GM12878 (cell line): Measurements from ENCODE around the gene HS6ST3.

Experiments used
- ATF2 ChIP-seq: IDR thresholded peaks from 2 replicates; pipeline ENCODE4 v1.6.1; 2012; ENCODE audit warnings: low read length, inconsistent platforms
- ATF7 ChIP-seq: fragments of 450-650 bp; IDR thresholded peaks from 2 replicates; pipeline ENCODE4 v1.6.1; 2016; ENCODE audit warnings: low read depth, mild to moderate bottlenecking
- BCL3 ChIP-seq: IDR thresholded peaks from 2 replicates; pipeline ENCODE4 v1.6.1; 2011; ENCODE audit warnings: borderline replicate concordance, low read depth, mild to moderate bottlenecking, moderate library complexity, low read length; ENCODE audit not compliant: insufficient read depth, poor library complexity, severe bottlenecking
- CHD1 ChIP-seq: IDR thresholded peaks from 2 replicates; pipeline ENCODE4 v1.6.1; 2012; ENCODE audit warnings: low read depth, low read length, improper control_type of control experiment
- CTCF ChIP-seq, 3 experiments: IDR thresholded peaks in 2 of 3; conservative IDR thresholded peaks in 1 of 3; 2 replicates each; pipeline ENCODE4 v1.5.1; 2011; ENCODE audit warnings: low read depth in 3 of 3, low read length in 3 of 3, mild to moderate bottlenecking in 3 of 3, control low read depth in 2 of 3, moderate library complexity in 2 of 3, inconsistent platforms in 1 of 3, mixed read lengths in 1 of 3; ENCODE audit not compliant: control insufficient read depth in 2 of 3, insufficient read depth in 1 of 3; ENCODE audit errors: extremely low read depth in 1 of 3
- ESRRA ChIP-seq: IDR thresholded peaks from 2 replicates; pipeline ENCODE4 v1.6.1; 2012; ENCODE audit warnings: mild to moderate bottlenecking, low read length, improper control_type of control experiment
- JUND ChIP-seq: IDR thresholded peaks from 2 replicates; pipeline ENCODE4 v1.6.1; 2012; ENCODE audit warnings: low read depth, mild to moderate bottlenecking, low read length, improper control_type of control experiment, moderate library complexity
- MTA3 ChIP-seq: IDR thresholded peaks from 2 replicates; pipeline ENCODE4 v1.6.1; 2012; ENCODE audit warnings: low read length, inconsistent platforms, borderline replicate concordance
- POLR2A ChIP-seq: IDR thresholded peaks from 2 replicates; pipeline ENCODE4 v1.6.1; 2011; ENCODE audit warnings: low read depth, mild to moderate bottlenecking, low read length
- SREBF2 ChIP-seq: IDR thresholded peaks from 2 replicates; pipeline ENCODE4 v1.6.1; 2012; ENCODE audit warnings: mild to moderate bottlenecking, low read length
- STAT1 ChIP-seq: fragments of 450-650 bp; conservative IDR thresholded peaks from 2 replicates; pipeline ENCODE4 v1.6.1; 2014; ENCODE audit warnings: antibody characterized with exemption, mild to moderate bottlenecking
- ZNF687 ChIP-seq: fragments of 450-650 bp; IDR thresholded peaks from 2 replicates; pipeline ENCODE4 v1.6.1; 2017; ENCODE audit warnings: mild to moderate bottlenecking, moderate library complexity

- TF ChIP-seq CTCF (IDR thresholded peaks at IDR 0.05 in 2 of 3, conservative IDR thresholded peaks at IDR 0.05 in 1 of 3; ENCODE audit: control insufficient read depth in 2 of 3, extremely low read depth in 1 of 3, insufficient read depth in 1 of 3, low read depth in 3 of 3, low read length in 3 of 3) (no peak), BCL3 (no peak), CHD1 (no peak), ESRRA (no peak), SREBF2 (no peak), ATF2 (no peak), JUND (no peak), POLR2A (no peak), STAT1 (no peak), ATF7 (no peak), ZNF687 (no peak), MTA3 (no peak)
Measured at GRCh38 chr13:96221471-96221870, 131.6 kb downstream of the HS6ST3 start.
